Measurements from ENCODE around the gene ABCF2.
A peak's percentile ranks its signal among the peaks of the same experiment; 100 is the strongest.

Gene ABCF2

DNA sequence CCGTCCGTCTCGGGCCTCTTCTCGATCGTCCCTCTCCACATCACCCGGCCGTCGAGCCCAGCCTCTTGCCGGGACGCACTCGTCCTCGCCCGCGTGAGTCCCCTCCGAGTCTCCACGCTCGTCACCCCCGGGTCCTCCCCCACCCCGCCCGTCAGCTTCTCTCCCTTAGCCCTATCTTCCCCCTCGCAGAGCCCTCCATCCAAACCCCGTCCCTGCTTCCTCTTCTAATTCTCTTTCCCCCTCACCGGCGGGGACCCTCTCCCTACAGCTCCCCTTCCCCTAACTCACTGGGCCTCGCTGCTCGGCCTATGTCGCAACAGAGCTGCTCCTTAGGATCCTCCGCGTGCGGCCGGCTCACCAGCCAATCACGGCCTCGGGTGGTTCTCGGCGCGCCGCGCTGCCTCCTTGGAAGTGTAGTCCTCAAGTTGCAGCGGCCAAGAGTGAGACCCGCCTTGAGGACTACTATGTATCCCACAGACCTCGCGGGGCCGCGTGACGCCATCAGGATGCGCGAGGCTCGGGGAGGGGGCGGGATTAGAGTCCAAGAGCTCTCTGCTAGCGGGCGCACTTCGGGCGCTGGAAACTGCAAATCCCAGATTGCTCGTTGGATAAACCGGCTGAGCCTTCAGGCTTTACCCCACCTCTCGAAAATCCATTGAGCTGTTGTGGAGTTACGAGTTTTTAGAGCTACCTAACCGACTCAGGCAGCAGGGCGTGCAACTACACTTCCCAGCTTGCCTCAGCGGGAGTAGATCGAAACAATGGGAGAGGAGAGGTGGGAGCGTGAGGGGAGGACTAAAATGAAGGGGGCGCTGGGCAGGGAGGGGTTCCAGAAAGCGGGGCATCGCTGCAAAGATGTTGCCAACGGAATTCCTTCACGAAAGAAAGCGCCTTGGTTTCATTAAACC is at the start of gene ABCF2:
TSS of gene ABCF2 (minus strand) at position 331 of the 908 bp plus-strand sequence. CDS start 747 bp downstream, outside the sequence.
- ATAC-seq (ENCODE audit: low read depth), result peak; percentile 98
- no peaks in the 10 kb centered on the region for H3K9me3 ChIP-seq (ENCODE audit: severe bottlenecking)
- DNase-seq (ENCODE audit: low spot score), result peak; percentile 98
- no peaks in the 10 kb centered on the region for H3K27me3 ChIP-seq (ENCODE audit: insufficient read depth, poor library complexity, severe bottlenecking)
- peak within 1 kb of the TSS; percentile 41 for H3K27ac ChIP-seq (ENCODE audit: poor library complexity, severe bottlenecking)
- H3K36me3 ChIP-seq (ENCODE audit: low read depth), result peaks cover 39% of the 10 kb centered on the region
- peaks cover 7% of the 10 kb centered on the region for H3K4me1 ChIP-seq (ENCODE audit: insufficient read depth, poor library complexity, severe bottlenecking)
- H3K4me3 ChIP-seq (ENCODE audit: severe bottlenecking), result peak within 1 kb of the TSS; percentile 62
- TF ChIP-seq, protein P1, sequence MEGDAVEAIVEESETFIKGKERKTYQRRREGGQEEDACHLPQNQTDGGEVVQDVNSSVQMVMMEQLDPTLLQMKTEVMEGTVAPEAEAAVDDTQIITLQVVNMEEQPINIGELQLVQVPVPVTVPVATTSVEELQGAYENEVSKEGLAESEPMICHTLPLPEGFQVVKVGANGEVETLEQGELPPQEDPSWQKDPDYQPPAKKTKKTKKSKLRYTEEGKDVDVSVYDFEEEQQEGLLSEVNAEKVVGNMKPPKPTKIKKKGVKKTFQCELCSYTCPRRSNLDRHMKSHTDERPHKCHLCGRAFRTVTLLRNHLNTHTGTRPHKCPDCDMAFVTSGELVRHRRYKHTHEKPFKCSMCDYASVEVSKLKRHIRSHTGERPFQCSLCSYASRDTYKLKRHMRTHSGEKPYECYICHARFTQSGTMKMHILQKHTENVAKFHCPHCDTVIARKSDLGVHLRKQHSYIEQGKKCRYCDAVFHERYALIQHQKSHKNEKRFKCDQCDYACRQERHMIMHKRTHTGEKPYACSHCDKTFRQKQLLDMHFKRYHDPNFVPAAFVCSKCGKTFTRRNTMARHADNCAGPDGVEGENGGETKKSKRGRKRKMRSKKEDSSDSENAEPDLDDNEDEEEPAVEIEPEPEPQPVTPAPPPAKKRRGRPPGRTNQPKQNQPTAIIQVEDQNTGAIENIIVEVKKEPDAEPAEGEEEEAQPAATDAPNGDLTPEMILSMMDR (IDR thresholded peaks at IDR 0.05; ENCODE audit: poor library complexity, severe bottlenecking), result no peak

DNA sequence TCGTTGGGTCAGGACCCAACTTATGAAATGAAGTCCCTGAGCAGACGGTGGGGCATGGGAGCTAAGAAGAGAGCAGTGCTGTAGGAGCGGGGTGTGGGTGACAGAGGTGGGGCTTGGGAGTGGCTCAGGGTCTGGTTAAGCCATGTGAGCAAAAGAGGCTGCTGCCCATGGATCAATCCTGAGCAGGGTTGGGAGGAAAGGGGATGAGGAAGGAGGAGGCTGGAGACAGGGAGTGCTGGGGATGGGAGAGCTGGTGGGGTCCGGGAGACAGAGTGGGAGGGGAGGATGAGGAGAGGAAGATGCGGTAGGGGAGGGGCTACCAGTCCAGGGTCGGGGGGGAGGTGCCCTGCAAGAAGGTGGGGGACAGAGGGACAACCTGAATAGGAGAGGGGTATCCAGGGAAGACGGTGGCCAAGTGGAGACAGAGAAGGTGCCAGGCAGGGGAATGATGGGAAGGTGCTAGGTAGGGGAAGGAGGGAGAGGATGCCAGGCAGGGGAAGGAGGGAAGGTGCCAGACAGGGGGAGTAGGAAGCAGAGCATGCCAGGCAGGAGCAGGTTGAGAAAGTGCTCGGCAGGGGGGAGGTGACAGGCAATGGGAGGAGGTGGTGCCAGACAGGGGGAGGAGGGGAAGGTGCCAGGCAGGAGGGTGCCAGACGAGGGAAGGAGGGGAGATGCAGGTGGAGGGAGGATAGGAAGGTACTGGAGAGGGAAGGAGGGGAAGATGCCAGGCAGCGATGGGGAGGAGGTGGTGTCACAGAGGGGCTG is 49.0 kb upstream of the ABCF2 start:
- H3K27ac ChIP-seq (ENCODE audit: poor library complexity, severe bottlenecking), result no peak overlapping the region
- H3K4me1 ChIP-seq (ENCODE audit: insufficient read depth, poor library complexity, severe bottlenecking), result no peaks in the 10 kb centered on the region
- H3K4me3 ChIP-seq (ENCODE audit: severe bottlenecking), result no peak overlapping the region
- no peak for ATAC-seq (ENCODE audit: low read depth)
- DNase-seq (ENCODE audit: low spot score), result no peak
- TF ChIP-seq, protein P1 (IDR thresholded peaks at IDR 0.05; ENCODE audit: poor library complexity, severe bottlenecking), result no peak
- H3K36me3 ChIP-seq (ENCODE audit: low read depth), result no peaks in the 10 kb centered on the region
- H3K9me3 ChIP-seq (ENCODE audit: severe bottlenecking), result no peaks in the 10 kb centered on the region
- H3K27me3 ChIP-seq (ENCODE audit: insufficient read depth, poor library complexity, severe bottlenecking), result no peaks in the 10 kb centered on the region

DNA sequence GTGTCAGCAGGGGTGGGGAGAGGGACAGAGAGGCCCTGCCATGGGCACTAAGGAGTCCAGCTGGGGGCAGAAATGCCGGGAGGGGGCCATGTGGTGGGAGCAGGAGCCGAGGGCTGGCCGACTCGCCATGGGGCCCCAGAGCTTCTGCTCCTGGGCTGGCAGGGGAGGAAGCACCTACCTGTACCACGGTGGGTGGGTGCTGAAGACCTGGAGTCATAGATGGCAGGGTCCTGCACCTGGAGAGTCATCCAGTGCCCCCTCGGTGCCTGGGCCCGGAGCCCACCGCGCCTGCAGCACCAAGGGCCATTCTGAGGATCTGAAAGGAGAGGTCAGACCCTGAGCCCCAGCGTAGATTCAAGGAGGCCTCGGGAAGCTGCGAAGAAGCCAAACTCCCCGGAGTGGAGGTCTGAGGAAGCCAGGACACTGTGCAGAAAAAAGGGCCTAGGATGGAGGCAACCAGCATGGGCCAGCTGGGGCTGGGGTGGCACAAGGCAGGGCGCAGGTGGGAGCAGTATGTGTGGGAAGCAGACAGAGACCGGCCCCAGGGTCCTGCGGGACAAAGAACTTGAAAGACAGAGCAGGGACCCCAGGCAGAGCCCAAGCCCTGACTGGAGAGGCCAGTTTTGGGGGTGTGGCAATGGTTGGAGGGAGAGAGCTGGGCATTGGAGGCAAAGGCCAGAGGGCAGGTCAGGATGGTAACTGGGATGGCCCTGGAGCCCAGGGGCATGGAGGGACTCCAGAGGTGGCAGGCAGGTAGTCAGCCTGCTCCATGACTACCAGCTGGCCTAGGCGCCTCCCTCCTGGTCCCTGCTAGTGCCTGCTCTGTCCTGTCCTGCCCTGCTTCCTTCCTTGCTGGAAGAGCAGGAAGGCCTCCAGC is 48.2 kb upstream of the ABCF2 start:
- TF ChIP-seq, protein P1 (IDR thresholded peaks at IDR 0.05; ENCODE audit: poor library complexity, severe bottlenecking), result no peak
- Histone ChIP-seq H3K4me1 (ENCODE audit: insufficient read depth, poor library complexity, severe bottlenecking) (no peaks in the 10 kb centered on the region), H3K36me3 (ENCODE audit: low read depth) (no peaks in the 10 kb centered on the region), H3K4me3 (ENCODE audit: severe bottlenecking) (no peak overlapping the region), H3K27ac (ENCODE audit: poor library complexity, severe bottlenecking) (no peak overlapping the region), H3K9me3 (ENCODE audit: severe bottlenecking) (no peaks in the 10 kb centered on the region), H3K27me3 (ENCODE audit: insufficient read depth, poor library complexity, severe bottlenecking) (no peaks in the 10 kb centered on the region)
- ATAC-seq (ENCODE audit: low read depth) (no peak), DNase-seq (ENCODE audit: low spot score) (no peak)

DNA sequence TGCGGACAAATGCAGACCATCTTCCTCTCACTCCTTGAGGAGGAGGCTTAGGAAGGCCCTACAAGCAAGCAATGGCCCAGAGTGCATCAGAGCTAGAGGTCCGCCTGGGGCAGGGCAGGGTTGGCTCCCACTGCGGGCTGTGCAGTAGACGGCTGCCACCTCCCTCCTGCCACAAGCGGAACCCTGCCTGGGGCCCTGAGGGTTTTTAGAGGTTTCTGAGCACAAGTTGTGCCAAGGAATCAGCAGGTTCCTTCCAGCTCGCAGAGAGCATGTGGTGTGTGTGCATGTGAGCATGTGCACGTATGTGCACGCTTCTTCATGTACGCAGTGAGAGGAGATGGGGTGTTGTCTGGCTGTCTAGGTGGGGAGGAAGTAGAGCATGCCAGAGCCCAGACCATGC is 47.4 kb upstream of the ABCF2 start:
- TF ChIP-seq, protein P1 (IDR thresholded peaks at IDR 0.05; ENCODE audit: poor library complexity, severe bottlenecking), result no peak
- no peaks in the 10 kb centered on the region for H3K4me1 ChIP-seq (ENCODE audit: insufficient read depth, poor library complexity, severe bottlenecking)
- DNase-seq (ENCODE audit: low spot score), result no peak
- ATAC-seq (ENCODE audit: low read depth), result no peak
- H3K27ac ChIP-seq (ENCODE audit: poor library complexity, severe bottlenecking), result no peak overlapping the region
- no peaks in the 10 kb centered on the region for H3K27me3 ChIP-seq (ENCODE audit: insufficient read depth, poor library complexity, severe bottlenecking)
- no peaks in the 10 kb centered on the region for H3K36me3 ChIP-seq (ENCODE audit: low read depth)
- H3K9me3 ChIP-seq (ENCODE audit: severe bottlenecking), result no peaks in the 10 kb centered on the region
- H3K4me3 ChIP-seq (ENCODE audit: severe bottlenecking), result no peak overlapping the region
